H9 (cell line): ENCODE results near the gene FOXO1. TPM values are rescaled to one million over a fixed set of nuclear protein-coding genes. Genes with fewer than 3 reads are reported as not detected.

Experiments
- DNase-seq: peaks from one replicate; pipeline ENCODE4 v3.0.0-alpha.2; 2017
- H2AFZ ChIP-seq: one replicate; pipeline ENCODE4 v1.6.1; 2013; ENCODE audit warnings: mild to moderate bottlenecking, low read length, control low read depth, moderate library complexity
- H2AK5ac ChIP-seq: 2 replicates; pipeline ENCODE4 v1.6.1; 2013; ENCODE audit warnings: low read length, control low read depth, mixed read lengths; ENCODE audit not compliant: insufficient read length
- H2BK120ac ChIP-seq: one replicate; pipeline ENCODE4 v1.6.1; 2013; ENCODE audit warnings: low read depth, mild to moderate bottlenecking, low read length, control low read depth, inconsistent platforms; ENCODE audit not compliant: poor library complexity, severe bottlenecking
- H2BK12ac ChIP-seq: 2 replicates; pipeline ENCODE4 v1.6.1; 2013; ENCODE audit warnings: low read length, control low read depth, mixed read lengths, low read depth; ENCODE audit not compliant: insufficient read length
- H2BK15ac ChIP-seq: 2 replicates; pipeline ENCODE4 v1.6.1; 2013; ENCODE audit warnings: low read depth, low read length, control low read depth
- H2BK20ac ChIP-seq: one replicate; pipeline ENCODE4 v1.6.1; 2013; ENCODE audit warnings: low read depth, mild to moderate bottlenecking, low read length, control low read depth, inconsistent platforms; ENCODE audit not compliant: poor library complexity, severe bottlenecking
- H2BK5ac ChIP-seq: 2 replicates; pipeline ENCODE4 v1.6.1; 2013; ENCODE audit warnings: low read length, control low read depth, mixed read lengths; ENCODE audit not compliant: insufficient read length
- H3K14ac ChIP-seq: 2 replicates; pipeline ENCODE4 v1.6.1; 2013; ENCODE audit warnings: low read length, control low read depth; ENCODE audit not compliant: insufficient read depth
- H3K18ac ChIP-seq: 2 replicates; pipeline ENCODE4 v1.6.1; 2013; ENCODE audit warnings: low read depth, mild to moderate bottlenecking, mixed read lengths, low read length, control low read depth; ENCODE audit not compliant: insufficient read length
- H3K23ac ChIP-seq: 2 replicates; pipeline ENCODE4 v1.6.1; 2013; ENCODE audit warnings: low read length, control low read depth, mixed read lengths, low read depth; ENCODE audit not compliant: insufficient read length
- H3K23me2 ChIP-seq: 2 replicates; pipeline ENCODE4 v1.6.1; 2013; ENCODE audit warnings: low read depth, mild to moderate bottlenecking, mixed read lengths, low read length, control low read depth; ENCODE audit not compliant: insufficient read length, poor library complexity, severe bottlenecking
- H3K27ac ChIP-seq: 2 replicates; pipeline ENCODE4 v1.5.1; 2013; ENCODE audit warnings: low read length, control low read depth, mixed read lengths, low read depth; ENCODE audit not compliant: insufficient read length
- H3K27me3 ChIP-seq: 2 replicates; pipeline ENCODE4 v1.6.1; 2013; ENCODE audit warnings: low read length, control low read depth, inconsistent platforms; ENCODE audit not compliant: insufficient read depth
- H3K4ac ChIP-seq: 2 replicates; pipeline ENCODE4 v1.6.1; 2013; ENCODE audit warnings: low read depth, mild to moderate bottlenecking, control low read depth, inconsistent platforms, low read length, moderate library complexity
- H3K4me1 ChIP-seq: 2 replicates; pipeline ENCODE4 v1.6.1; 2013; ENCODE audit warnings: low read length, control low read depth, inconsistent platforms; ENCODE audit not compliant: insufficient read depth
- H3K4me2 ChIP-seq: 2 replicates; pipeline ENCODE4 v1.6.1; 2013; ENCODE audit warnings: low read length, control low read depth, mixed read lengths; ENCODE audit not compliant: insufficient read length, insufficient read depth
- H3K56ac ChIP-seq: 2 replicates; pipeline ENCODE4 v1.6.1; 2013; ENCODE audit warnings: low read depth, mild to moderate bottlenecking, mixed read lengths, low read length, control low read depth; ENCODE audit not compliant: insufficient read length
- H3K79me1 ChIP-seq: 2 replicates; pipeline ENCODE4 v1.6.1; 2013; ENCODE audit warnings: low read depth, mild to moderate bottlenecking, moderate library complexity, low read length, control low read depth, inconsistent platforms; ENCODE audit not compliant: insufficient read depth, poor library complexity, severe bottlenecking
- H3K79me2 ChIP-seq: 2 replicates; pipeline ENCODE4 v1.6.1; 2013; ENCODE audit warnings: low read length, control low read depth, inconsistent platforms; ENCODE audit not compliant: insufficient read depth
- H3K9ac ChIP-seq: 2 replicates; pipeline ENCODE4 v1.6.1; 2013; ENCODE audit warnings: low read length, control low read depth, mixed read lengths; ENCODE audit not compliant: insufficient read length; ENCODE audit errors: extremely low read depth
- H3K9me3 ChIP-seq: one replicate; pipeline ENCODE4 v1.6.1; 2013; ENCODE audit warnings: low read depth, low read length, inconsistent platforms; ENCODE audit not compliant: control insufficient read depth
- H3T11ph ChIP-seq: one replicate; pipeline ENCODE4 v1.6.1; 2013; ENCODE audit warnings: mild to moderate bottlenecking, low read length, control low read depth, inconsistent platforms
- H4K20me1 ChIP-seq: one replicate; pipeline ENCODE4 v1.6.1; 2013; ENCODE audit not compliant: control insufficient read depth, insufficient read length, insufficient read depth
- H4K5ac ChIP-seq: 2 replicates; pipeline ENCODE4 v1.6.1; 2013; ENCODE audit warnings: low read depth, mild to moderate bottlenecking, mixed read lengths, low read length, control low read depth; ENCODE audit not compliant: insufficient read length
- H4K8ac ChIP-seq: replicated peaks from 2 replicates; pipeline ENCODE4 v1.6.1; 2013; ENCODE audit warnings: low read length, control low read depth, mixed read lengths, low read depth; ENCODE audit not compliant: insufficient read length
- H4K91ac ChIP-seq: 2 replicates; pipeline ENCODE4 v1.6.1; 2013; ENCODE audit warnings: low read depth, mild to moderate bottlenecking, moderate library complexity, mixed read lengths, low read length, control low read depth; ENCODE audit not compliant: insufficient read length
- H3K27ac Mint-ChIP-seq, 3 experiments: 2 replicates in 2 of 3; 3 replicates in 1 of 3; pipeline ENCODE4 v1.8.0; 2020 to 2021; ENCODE audit warnings: mixed read lengths in 3 of 3, mild to moderate bottlenecking in 1 of 3, moderate library complexity in 1 of 3
- H3K27me3 Mint-ChIP-seq: 2 replicates; pipeline ENCODE4 v1.8.0; 2021; ENCODE audit warnings: low read depth, mild to moderate bottlenecking, moderate library complexity, mixed read lengths
- H3K36me3 Mint-ChIP-seq, 3 experiments: 2 replicates in 2 of 3; 3 replicates in 1 of 3; pipeline ENCODE4 v1.8.0; 2020 to 2021; ENCODE audit warnings: low read depth in 3 of 3, mixed read lengths in 3 of 3; ENCODE audit not compliant: insufficient read depth in 1 of 3
- H3K4me1 Mint-ChIP-seq, 2 experiments: 2 replicates each; pipeline ENCODE4 v1.8.0; 2020; ENCODE audit warnings: mixed read lengths in 2 of 2
- H3K4me3 Mint-ChIP-seq, 2 experiments: 2 replicates in 1 of 2; 3 replicates in 1 of 2; pipeline ENCODE4 v1.8.0; 2020 to 2021; ENCODE audit warnings: mild to moderate bottlenecking in 2 of 2, mixed read lengths in 2 of 2, moderate library complexity in 1 of 2
- H3K9me3 Mint-ChIP-seq, 2 experiments: 2 replicates in 1 of 2; 3 replicates in 1 of 2; pipeline ENCODE4 v1.8.0; 2020; ENCODE audit warnings: mild to moderate bottlenecking in 2 of 2, mixed read lengths in 2 of 2, moderate library complexity in 1 of 2
- WGBS: extraction: QIAGEN DNeasy Blood & Tissue Kit; methylation state at CpG from one replicate; pipeline ENCODE4 v1.1.7; 2013; ENCODE audit warnings: missing lambda C conversion rate, low lambda C conversion rate, mixed read lengths; ENCODE audit not compliant: insufficient read length; ENCODE audit errors: extremely low coverage; 5-methylcytosine and 5-hydroxymethylcytosine counted together
- total RNA-seq: library from RNA; stranded (reverse); gene quantifications from 2 replicates; pipeline ENCODE4 v1.2.1, GENCODE V29; 2021
- TF ChIP-seq, protein P1 (sequence below): fragments of 200-600 bp; sonication (generic); conservative IDR thresholded peaks from 3 replicates; pipeline ENCODE4 v1.8.0; 2021; ENCODE audit warnings: antibody characterized with exemption, mild to moderate bottlenecking

The FOXO1 gene
- total RNA-seq, 1 experiment from 2014 or later, result 44.6 TPM

DNA sequence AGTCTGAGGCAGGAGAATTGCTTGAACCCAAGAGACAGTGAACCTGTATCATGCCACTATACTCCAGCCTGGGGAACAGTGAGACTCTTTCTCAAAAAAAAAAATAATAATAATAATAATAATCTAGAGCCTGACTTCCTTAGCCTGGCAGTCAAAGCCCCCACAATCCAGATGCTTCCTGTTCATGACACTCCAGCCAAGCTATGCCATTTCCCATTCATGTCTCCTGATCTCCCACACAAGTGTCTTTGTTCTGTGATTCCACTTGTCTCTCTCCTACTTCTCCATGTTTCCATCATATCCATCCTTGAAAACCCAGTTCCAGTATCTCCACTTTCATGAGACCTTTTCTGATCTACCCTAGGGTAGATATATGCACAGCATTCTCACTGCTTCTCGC lies 150.7 kb downstream of the FOXO1 start:
- no peak overlapping the region for H4K91ac ChIP-seq
- no peak overlapping the region for H3T11ph ChIP-seq
- H3K9ac ChIP-seq, result no peak overlapping the region
- Mint-ChIP-seq H3K27ac (no peak overlapping the region), H3K4me3 (no peak overlapping the region), H3K27me3 (no peaks in the 10 kb centered on the region), H3K36me3 (no peaks in the 10 kb centered on the region), H3K4me1 (peaks cover 2 to 12% of the 10 kb centered on the region in 2 experiments; a peak in 3 of 4 replicates), H3K9me3 (no peaks in the 10 kb centered on the region)
- no peak overlapping the region for H3K18ac ChIP-seq
- H3K14ac ChIP-seq, result no peak overlapping the region
- 0 out of 2 replicates have a peak, but pooled peaks cover 2% of the 10 kb centered on the region for H3K4me1 ChIP-seq
- no CpG with 5 or more reads among the region's 1 CpG for WGBS
- no peaks in the 10 kb centered on the region for H3K23me2 ChIP-seq
- no peak overlapping the region for H2BK12ac ChIP-seq
- H2AFZ ChIP-seq, result no peak overlapping the region
- H4K20me1 ChIP-seq, result no peaks in the 10 kb centered on the region
- DNase-seq, result no peak
- H2BK15ac ChIP-seq, result no peak overlapping the region
- no peaks in the 10 kb centered on the region for H3K79me2 ChIP-seq
- no peak overlapping the region for H3K27ac ChIP-seq
- H3K9me3 ChIP-seq, result no peaks in the 10 kb centered on the region
- no peak overlapping the region for H3K23ac ChIP-seq
- no peak overlapping the region for H2BK20ac ChIP-seq
- H3K79me1 ChIP-seq, result no peaks in the 10 kb centered on the region
- no peak overlapping the region for H3K56ac ChIP-seq
- H3K27me3 ChIP-seq, result no peaks in the 10 kb centered on the region
- TF ChIP-seq, protein P1, sequence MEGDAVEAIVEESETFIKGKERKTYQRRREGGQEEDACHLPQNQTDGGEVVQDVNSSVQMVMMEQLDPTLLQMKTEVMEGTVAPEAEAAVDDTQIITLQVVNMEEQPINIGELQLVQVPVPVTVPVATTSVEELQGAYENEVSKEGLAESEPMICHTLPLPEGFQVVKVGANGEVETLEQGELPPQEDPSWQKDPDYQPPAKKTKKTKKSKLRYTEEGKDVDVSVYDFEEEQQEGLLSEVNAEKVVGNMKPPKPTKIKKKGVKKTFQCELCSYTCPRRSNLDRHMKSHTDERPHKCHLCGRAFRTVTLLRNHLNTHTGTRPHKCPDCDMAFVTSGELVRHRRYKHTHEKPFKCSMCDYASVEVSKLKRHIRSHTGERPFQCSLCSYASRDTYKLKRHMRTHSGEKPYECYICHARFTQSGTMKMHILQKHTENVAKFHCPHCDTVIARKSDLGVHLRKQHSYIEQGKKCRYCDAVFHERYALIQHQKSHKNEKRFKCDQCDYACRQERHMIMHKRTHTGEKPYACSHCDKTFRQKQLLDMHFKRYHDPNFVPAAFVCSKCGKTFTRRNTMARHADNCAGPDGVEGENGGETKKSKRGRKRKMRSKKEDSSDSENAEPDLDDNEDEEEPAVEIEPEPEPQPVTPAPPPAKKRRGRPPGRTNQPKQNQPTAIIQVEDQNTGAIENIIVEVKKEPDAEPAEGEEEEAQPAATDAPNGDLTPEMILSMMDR, result no peak
- H4K5ac ChIP-seq, result no peak overlapping the region
- H2BK120ac ChIP-seq, result no peak overlapping the region
- H2AK5ac ChIP-seq, result no peak overlapping the region
- no peak overlapping the region for H4K8ac ChIP-seq
- H2BK5ac ChIP-seq, result no peak overlapping the region
- H3K4ac ChIP-seq, result no peak overlapping the region
- H3K4me2 ChIP-seq, result no peak overlapping the region
